Stomach (tissue), 4 donors: ENCODE data around the gene ARHGAP28.

Experiments
- CTCF ChIP-seq, 7 experiments: fragments of 450-650 bp in 4 of 7; fragments of 200-600 bp in 3 of 7; sonication (generic) in 3 of 7; IDR thresholded peaks; one replicate each; pipeline ENCODE4 v1.5.1; 2016 to 2019; ENCODE audit warnings: antibody characterized with exemption in 7 of 7, control low read depth in 2 of 7, mild to moderate bottlenecking in 1 of 7
- EP300 ChIP-seq: sonication (generic); formaldehyde crosslinking; IDR thresholded peaks from one replicate; pipeline ENCODE4 v1.6.1; 2017; ENCODE audit warnings: antibody characterized with exemption
- POLR2A ChIP-seq, 4 donors: fragments of 450-650 bp; IDR thresholded peaks; one replicate each; pipeline ENCODE4 v1.6.1; 2016; ENCODE audit warnings: antibody characterized with exemption in 4 of 4, control low read depth in 2 of 4, mild to moderate bottlenecking in 1 of 4, moderate library complexity in 1 of 4
- POLR2AphosphoS5 ChIP-seq, 3 donors: sonication (generic); formaldehyde crosslinking; IDR thresholded peaks; one replicate each; pipeline ENCODE4 v1.6.1; 2016; ENCODE audit warnings: antibody characterized with exemption in 3 of 3

GRCh38 chr18:6819332-6819731, 89.8 kb downstream of the ARHGAP28 start:
- TF ChIP-seq CTCF (IDR thresholded peaks at IDR 0.05): no peak
- TF ChIP-seq POLR2AphosphoS5 (IDR thresholded peaks at IDR 0.05): no peak
- TF ChIP-seq POLR2A (IDR thresholded peaks at IDR 0.05): no peak
- TF ChIP-seq EP300: no peak
